BE2C (cell line): ENCODE data around the gene GBX2.

Experiments used
- DNase-seq: peaks from one replicate; pipeline ENCODE4 v3.0.0-alpha.2; 2020
- H3K27me3 ChIP-seq: fragments of 250-450 bp; sonication (Bioruptor Pico); 2 replicates; pipeline ENCODE4 v1.5.1; 2020; ENCODE audit warnings: mild to moderate bottlenecking
- H3K36me3 ChIP-seq: fragments of 250-450 bp; sonication (Bioruptor Pico); 2 replicates; pipeline ENCODE4 v1.5.1; 2020; ENCODE audit warnings: mild to moderate bottlenecking
- H3K4me1 ChIP-seq: fragments of 250-450 bp; sonication (Bioruptor Pico); 2 replicates; pipeline ENCODE4 v1.5.1; 2020
- H3K4me3 ChIP-seq: 2 replicates; pipeline ENCODE4 v1.5.1; 2011; ENCODE audit warnings: low read depth, low read length
- H3K9me3 ChIP-seq: fragments of 250-450 bp; sonication (Bioruptor Pico); 2 replicates; pipeline ENCODE4 v1.5.1; 2020
- TF ChIP-seq, protein P1 (sequence below): IDR thresholded peaks from 2 replicates; pipeline ENCODE4 v1.5.1; 2012; ENCODE audit warnings: mild to moderate bottlenecking, low read depth, low read length

Gene GBX2

DNA sequence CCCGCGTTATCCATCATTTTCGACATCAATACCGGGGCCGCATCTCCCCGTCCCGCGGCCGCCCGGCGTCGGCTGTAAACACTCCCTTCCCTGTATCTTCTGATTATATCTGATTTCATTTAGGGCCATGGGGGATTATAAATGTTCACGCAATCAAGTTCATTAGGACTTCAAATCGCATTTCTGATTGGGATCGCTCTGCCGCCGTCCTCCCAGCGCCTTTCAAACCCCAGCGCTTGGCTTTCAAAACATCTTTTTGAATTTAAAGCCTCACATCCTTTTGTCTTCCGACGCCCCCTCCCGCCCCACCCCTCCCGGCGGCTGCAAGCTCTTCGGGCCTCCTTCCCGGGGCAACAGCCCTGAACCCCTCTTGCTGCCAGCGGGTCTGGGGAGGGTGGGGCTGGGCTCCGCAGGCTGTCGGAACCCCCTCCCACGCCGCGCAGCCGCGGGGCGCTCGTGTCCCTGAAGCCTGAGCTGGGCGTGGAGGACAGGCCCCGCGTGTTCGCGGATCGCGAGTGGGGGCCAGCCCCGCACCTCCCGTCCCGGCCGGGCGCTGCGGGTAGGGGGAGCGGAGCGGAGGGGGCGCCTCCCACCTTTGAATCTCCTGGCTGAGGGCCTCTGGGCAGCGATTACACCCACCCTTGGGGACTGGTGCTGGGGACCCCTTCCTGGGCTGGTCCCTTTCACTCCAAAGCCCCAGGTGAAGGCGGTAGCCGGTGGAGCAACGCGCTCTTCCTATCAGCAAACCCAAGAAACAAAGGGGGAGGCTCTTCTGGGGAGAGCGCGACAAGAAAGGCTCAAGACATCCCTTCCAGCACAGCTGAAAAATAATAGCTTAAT is 11.3 kb upstream of the GBX2 start:
- Histone ChIP-seq H3K9me3 (no peaks in the 10 kb centered on the region), H3K4me3 (peak overlapping the region; percentile 63), H3K27me3 (peaks cover 75% of the 10 kb centered on the region), H3K36me3 (no peaks in the 10 kb centered on the region), H3K4me1 (peaks cover 4% of the 10 kb centered on the region; the same call in 1 of the 2 replicates)
- TF ChIP-seq, protein P1, sequence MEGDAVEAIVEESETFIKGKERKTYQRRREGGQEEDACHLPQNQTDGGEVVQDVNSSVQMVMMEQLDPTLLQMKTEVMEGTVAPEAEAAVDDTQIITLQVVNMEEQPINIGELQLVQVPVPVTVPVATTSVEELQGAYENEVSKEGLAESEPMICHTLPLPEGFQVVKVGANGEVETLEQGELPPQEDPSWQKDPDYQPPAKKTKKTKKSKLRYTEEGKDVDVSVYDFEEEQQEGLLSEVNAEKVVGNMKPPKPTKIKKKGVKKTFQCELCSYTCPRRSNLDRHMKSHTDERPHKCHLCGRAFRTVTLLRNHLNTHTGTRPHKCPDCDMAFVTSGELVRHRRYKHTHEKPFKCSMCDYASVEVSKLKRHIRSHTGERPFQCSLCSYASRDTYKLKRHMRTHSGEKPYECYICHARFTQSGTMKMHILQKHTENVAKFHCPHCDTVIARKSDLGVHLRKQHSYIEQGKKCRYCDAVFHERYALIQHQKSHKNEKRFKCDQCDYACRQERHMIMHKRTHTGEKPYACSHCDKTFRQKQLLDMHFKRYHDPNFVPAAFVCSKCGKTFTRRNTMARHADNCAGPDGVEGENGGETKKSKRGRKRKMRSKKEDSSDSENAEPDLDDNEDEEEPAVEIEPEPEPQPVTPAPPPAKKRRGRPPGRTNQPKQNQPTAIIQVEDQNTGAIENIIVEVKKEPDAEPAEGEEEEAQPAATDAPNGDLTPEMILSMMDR, result no peak
- DNase-seq, result no peak

- no peaks in the 10 kb centered on the region for H3K36me3 ChIP-seq
- H3K4me3 ChIP-seq, result peak overlapping the region; percentile 63
- H3K27me3 ChIP-seq, result peaks cover 81% of the 10 kb centered on the region
- peaks cover 4% of the 10 kb centered on the region; the same call in 1 of the 2 replicates for H3K4me1 ChIP-seq
- H3K9me3 ChIP-seq, result no peaks in the 10 kb centered on the region
- no peak for DNase-seq
- TF ChIP-seq, protein P1, result no peak
These were observed 10.7 kb upstream of the GBX2 start for GRCh38 chr2:236178890-236179235.

DNA sequence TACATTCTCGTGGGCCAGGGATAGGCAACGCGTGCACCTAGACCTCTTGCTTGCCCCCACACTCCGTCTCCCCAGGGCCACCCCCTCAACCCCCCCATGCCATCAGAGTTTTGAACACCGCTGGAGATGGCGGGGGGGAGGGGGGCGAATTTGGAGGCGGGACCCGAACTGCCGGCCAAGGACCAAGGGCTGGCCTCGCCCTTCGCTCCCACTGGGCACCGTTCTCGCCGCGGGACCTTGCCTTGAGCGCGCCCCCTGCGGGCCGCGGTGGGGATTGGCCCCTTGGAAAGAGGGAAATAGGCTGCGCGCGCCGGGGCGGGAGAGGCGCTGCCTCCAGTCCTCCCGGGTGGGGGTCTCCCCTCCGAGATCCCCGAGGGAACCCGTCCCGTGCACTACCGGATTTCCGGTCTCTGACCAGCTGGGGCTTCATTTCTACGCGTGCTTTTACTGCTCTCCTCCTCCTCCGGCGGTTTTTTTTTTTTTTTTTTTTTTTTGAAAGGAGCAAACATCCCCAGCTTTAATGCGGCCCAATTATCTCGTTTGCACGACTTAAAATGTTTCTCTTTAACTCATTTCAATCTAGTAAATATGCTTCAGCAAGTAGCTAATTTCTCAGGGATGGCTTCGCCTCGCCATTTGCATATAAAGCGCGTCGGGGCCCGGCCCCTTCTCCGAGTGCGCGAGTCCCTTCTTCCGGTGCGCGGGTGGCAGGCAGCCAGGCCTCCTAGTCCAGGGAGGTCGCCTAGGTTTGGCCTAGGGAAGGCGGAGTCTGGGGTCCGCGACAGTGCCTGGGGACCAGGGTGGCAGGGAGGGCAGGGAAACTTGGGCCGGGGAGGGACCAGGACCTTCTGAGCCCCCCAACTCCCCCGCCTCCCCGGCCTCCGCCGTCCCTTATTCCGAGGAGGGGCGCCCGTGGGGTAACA is 10.0 kb upstream of the GBX2 start:
- TF ChIP-seq, protein P1, result peak; percentile 79
- Histone ChIP-seq H3K9me3 (no peaks in the 10 kb centered on the region), H3K4me1 (peaks cover 4% of the 10 kb centered on the region; the same call in 1 of the 2 replicates), H3K4me3 (peak overlapping the region; percentile 63), H3K36me3 (no peaks in the 10 kb centered on the region), H3K27me3 (peaks cover 81% of the 10 kb centered on the region)
- DNase-seq, result peak; percentile 78

DNA sequence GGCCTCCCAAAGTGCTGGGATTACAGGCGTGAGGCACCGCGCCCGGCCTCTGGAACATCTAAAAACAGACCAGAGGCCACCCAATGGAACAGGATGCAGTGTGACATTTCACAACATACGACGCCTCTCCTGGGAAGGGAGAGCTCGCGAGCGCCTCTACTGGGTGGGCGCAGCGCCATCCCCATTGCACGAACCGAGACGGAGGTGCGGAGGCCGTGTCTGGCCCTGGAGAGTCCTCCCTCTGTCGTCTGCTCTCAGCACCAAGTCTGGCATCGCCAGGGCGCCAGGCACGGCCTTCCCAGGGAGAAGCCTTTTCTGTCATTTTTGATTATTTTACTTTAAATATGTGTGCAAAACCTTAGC is 9.4 kb upstream of the GBX2 start:
- Histone ChIP-seq H3K27me3 (peaks cover 87% of the 10 kb centered on the region), H3K4me3 (peak overlapping the region; percentile 63), H3K9me3 (no peaks in the 10 kb centered on the region), H3K36me3 (no peaks in the 10 kb centered on the region), H3K4me1 (peaks cover 4% of the 10 kb centered on the region; the same call in 1 of the 2 replicates)
- peak; percentile 79 for DNase-seq
- TF ChIP-seq, protein P1, result peak; percentile 71

- H3K4me3 ChIP-seq, result no peak overlapping the region
- H3K36me3 ChIP-seq, result no peaks in the 10 kb centered on the region
- no peaks in the 10 kb centered on the region for H3K9me3 ChIP-seq
- H3K27me3 ChIP-seq, result peaks cover 93% of the 10 kb centered on the region
- H3K4me1 ChIP-seq, result peaks cover 4% of the 10 kb centered on the region; the same call in 1 of the 2 replicates
- DNase-seq, result no peak
- TF ChIP-seq, protein P1, result no peak
These were observed 8.8 kb upstream of the GBX2 start for GRCh38 chr2:236176951-236177350.

- H3K4me3 ChIP-seq, result no peak overlapping the region
- TF ChIP-seq, protein P1, result peak; percentile 86
- no peak for DNase-seq
- no peaks in the 10 kb centered on the region for H3K36me3 ChIP-seq
- peaks cover 4% of the 10 kb centered on the region; the same call in 1 of the 2 replicates for H3K4me1 ChIP-seq
- H3K27me3 ChIP-seq, result peaks cover 93% of the 10 kb centered on the region
- H3K9me3 ChIP-seq, result no peaks in the 10 kb centered on the region
These were observed 8.2 kb upstream of the GBX2 start for GRCh38 chr2:236176417-236176816.
